Measurements from ENCODE around the gene ARID5B.

Gene ARID5B

GRCh38 chr10:61941202-61941681, 39.7 kb downstream of the ARID5B start:
- DNase-seq (ENCODE audit: insufficient read length, low spot score) = no peak
- TF ChIP-seq CTCF (IDR thresholded peaks at IDR 0.05; ENCODE audit: insufficient read depth, missing control alignments) = no peak
- no peak for FAIRE-seq

GRCh38 chr10:61942604-61943461, 41.3 kb downstream of the ARID5B start:
- no peak for FAIRE-seq
- TF ChIP-seq CTCF (IDR thresholded peaks at IDR 0.05; ENCODE audit: insufficient read depth, missing control alignments) = no peak
- no peak for DNase-seq (ENCODE audit: insufficient read length, low spot score)

- TF ChIP-seq CTCF (IDR thresholded peaks at IDR 0.05; ENCODE audit: insufficient read depth, missing control alignments) = no peak
- FAIRE-seq = no peak
Observed at GRCh38 chr10:61943674-61944378, 42.3 kb downstream of the ARID5B start.

GRCh38 chr10:61944410-61945147, 43.1 kb downstream of the ARID5B start:
- DNase-seq (ENCODE audit: insufficient read length, low spot score) (no peak), FAIRE-seq (no peak)
- no peak for TF ChIP-seq CTCF (IDR thresholded peaks at IDR 0.05; ENCODE audit: insufficient read depth, missing control alignments)

More at GRCh38 chr10:61943674-61944378, 42.3 kb downstream of the ARID5B start:
- no peak for DNase-seq (ENCODE audit: insufficient read length, low spot score)

GRCh38 chr10:61949687-61950086, 48.2 kb downstream of the ARID5B start:
- no peak for DNase-seq (ENCODE audit: insufficient read length, low spot score)
- no peak for FAIRE-seq
- TF ChIP-seq CTCF (IDR thresholded peaks at IDR 0.05; ENCODE audit: insufficient read depth, missing control alignments) = no peak

GRCh38 chr10:61950449-61951143, 49.1 kb downstream of the ARID5B start:
- no peak for FAIRE-seq
- no peak for DNase-seq (ENCODE audit: insufficient read length, low spot score)
- TF ChIP-seq CTCF (IDR thresholded peaks at IDR 0.05; ENCODE audit: insufficient read depth, missing control alignments) = no peak

Data from D721Med (cell line).